ENCODE data around the gene SCARB1. TPM values are rescaled to one million over a fixed set of nuclear protein-coding genes. Genes with fewer than 3 reads are reported as not detected.

Gene SCARB1
- total RNA-seq, 1 experiment from 2014 or later, result 31.3 TPM

DNA sequence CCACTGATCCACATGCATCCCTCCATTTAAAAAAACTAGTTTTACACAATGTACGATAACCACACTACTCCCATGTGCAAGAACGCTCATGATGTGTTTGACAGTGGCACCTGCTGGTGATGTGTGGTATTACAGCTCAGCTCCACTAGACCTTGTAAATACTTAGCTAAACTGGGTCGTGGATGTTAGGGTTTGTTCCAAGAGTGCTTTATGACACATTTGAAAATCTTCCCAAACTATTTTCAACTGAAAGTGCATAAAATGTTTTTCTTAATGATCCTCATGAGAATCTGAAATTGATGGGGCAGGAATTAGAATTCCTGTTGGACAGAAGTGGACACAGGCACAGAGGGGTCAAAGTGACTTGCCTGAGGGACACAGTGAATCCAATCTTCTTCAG lies 99.2 kb downstream of the SCARB1 start:
- Histone ChIP-seq H3K23ac (ENCODE audit: insufficient read length, low read depth, low read length) (no peak overlapping the region), H3K18ac (ENCODE audit: insufficient read length, low read depth, low read length) (no peak overlapping the region), H3K23me2 (ENCODE audit: insufficient read length, low read depth, low read length, poor library complexity, severe bottlenecking) (no peaks in the 10 kb centered on the region), H2BK12ac (ENCODE audit: insufficient read length, low read depth, low read length) (no peak overlapping the region), H3K79me1 (ENCODE audit: insufficient read depth, low read depth, low read length, poor library complexity, severe bottlenecking) (no peaks in the 10 kb centered on the region), H3K56ac (ENCODE audit: insufficient read length, low read depth, low read length) (no peak overlapping the region), H2BK20ac (ENCODE audit: low read depth, low read length, poor library complexity, severe bottlenecking) (no peak overlapping the region), H4K91ac (ENCODE audit: insufficient read length, low read depth, low read length) (no peak overlapping the region), H2AK5ac (ENCODE audit: insufficient read length, low read length) (no peak overlapping the region), H3K79me2 (ENCODE audit: insufficient read depth, low read length) (no peaks in the 10 kb centered on the region), H2BK5ac (ENCODE audit: insufficient read length, low read length) (no peak overlapping the region), H3K27me3 (ENCODE audit: insufficient read depth, low read length) (no peaks in the 10 kb centered on the region), H3K9me3 (ENCODE audit: control insufficient read depth, low read depth, low read length) (peaks cover 14% of the 10 kb centered on the region), H3K9ac (ENCODE audit: extremely low read depth, insufficient read length, low read length) (no peak overlapping the region), H3K4me1 (ENCODE audit: insufficient read depth, low read length) (no peaks in the 10 kb centered on the region), H3K4ac (ENCODE audit: low read depth, low read length) (no peak overlapping the region), H3K14ac (ENCODE audit: insufficient read depth, low read length) (no peak overlapping the region), H4K8ac (replicated peaks; ENCODE audit: insufficient read length, low read depth, low read length) (no peak overlapping the region), H2AFZ (ENCODE audit: low read length) (no peak overlapping the region), H3T11ph (ENCODE audit: low read length) (no peak overlapping the region), H2BK120ac (ENCODE audit: low read depth, low read length, poor library complexity, severe bottlenecking) (no peak overlapping the region), H4K5ac (ENCODE audit: insufficient read length, low read depth, low read length) (no peak overlapping the region), H2BK15ac (ENCODE audit: low read depth, low read length) (no peak overlapping the region), H3K4me2 (ENCODE audit: insufficient read depth, insufficient read length, low read length) (no peak overlapping the region), H4K20me1 (ENCODE audit: control insufficient read depth, insufficient read depth, insufficient read length) (no peaks in the 10 kb centered on the region), H3K27ac (ENCODE audit: insufficient read length, low read depth, low read length) (no peak overlapping the region)
- H3K36me3 Mint-ChIP-seq (ENCODE audit: insufficient read depth in 1 of 3, low read depth in 3 of 3), result peaks cover 10 to 17% (median 12%) of the 10 kb centered on the region in 3 experiments; a peak in 6 of 7 replicates
- peaks cover 3 to 17% of the 10 kb centered on the region in 2 experiments for H3K4me1 Mint-ChIP-seq
- TF ChIP-seq, protein P1, sequence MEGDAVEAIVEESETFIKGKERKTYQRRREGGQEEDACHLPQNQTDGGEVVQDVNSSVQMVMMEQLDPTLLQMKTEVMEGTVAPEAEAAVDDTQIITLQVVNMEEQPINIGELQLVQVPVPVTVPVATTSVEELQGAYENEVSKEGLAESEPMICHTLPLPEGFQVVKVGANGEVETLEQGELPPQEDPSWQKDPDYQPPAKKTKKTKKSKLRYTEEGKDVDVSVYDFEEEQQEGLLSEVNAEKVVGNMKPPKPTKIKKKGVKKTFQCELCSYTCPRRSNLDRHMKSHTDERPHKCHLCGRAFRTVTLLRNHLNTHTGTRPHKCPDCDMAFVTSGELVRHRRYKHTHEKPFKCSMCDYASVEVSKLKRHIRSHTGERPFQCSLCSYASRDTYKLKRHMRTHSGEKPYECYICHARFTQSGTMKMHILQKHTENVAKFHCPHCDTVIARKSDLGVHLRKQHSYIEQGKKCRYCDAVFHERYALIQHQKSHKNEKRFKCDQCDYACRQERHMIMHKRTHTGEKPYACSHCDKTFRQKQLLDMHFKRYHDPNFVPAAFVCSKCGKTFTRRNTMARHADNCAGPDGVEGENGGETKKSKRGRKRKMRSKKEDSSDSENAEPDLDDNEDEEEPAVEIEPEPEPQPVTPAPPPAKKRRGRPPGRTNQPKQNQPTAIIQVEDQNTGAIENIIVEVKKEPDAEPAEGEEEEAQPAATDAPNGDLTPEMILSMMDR (conservative IDR thresholded peaks at IDR 0.05), result peak; percentile 80
- H3K4me3 Mint-ChIP-seq, result no peak overlapping the region
- WGBS (ENCODE audit: extremely low coverage, insufficient read length, low lambda C conversion rate), result no CpG with 5 or more reads among the region's 3 CpGs
- H3K9me3 Mint-ChIP-seq, result peaks cover 20 to 25% of the 10 kb centered on the region in 2 experiments
- no peak overlapping the region; a peak in 1 of 7 replicates for H3K27ac Mint-ChIP-seq
- peaks cover 3% of the 10 kb centered on the region for H3K27me3 Mint-ChIP-seq (ENCODE audit: low read depth)
- no peak for DNase-seq
